ENCODE measurements around the gene EEF2.

DNA sequence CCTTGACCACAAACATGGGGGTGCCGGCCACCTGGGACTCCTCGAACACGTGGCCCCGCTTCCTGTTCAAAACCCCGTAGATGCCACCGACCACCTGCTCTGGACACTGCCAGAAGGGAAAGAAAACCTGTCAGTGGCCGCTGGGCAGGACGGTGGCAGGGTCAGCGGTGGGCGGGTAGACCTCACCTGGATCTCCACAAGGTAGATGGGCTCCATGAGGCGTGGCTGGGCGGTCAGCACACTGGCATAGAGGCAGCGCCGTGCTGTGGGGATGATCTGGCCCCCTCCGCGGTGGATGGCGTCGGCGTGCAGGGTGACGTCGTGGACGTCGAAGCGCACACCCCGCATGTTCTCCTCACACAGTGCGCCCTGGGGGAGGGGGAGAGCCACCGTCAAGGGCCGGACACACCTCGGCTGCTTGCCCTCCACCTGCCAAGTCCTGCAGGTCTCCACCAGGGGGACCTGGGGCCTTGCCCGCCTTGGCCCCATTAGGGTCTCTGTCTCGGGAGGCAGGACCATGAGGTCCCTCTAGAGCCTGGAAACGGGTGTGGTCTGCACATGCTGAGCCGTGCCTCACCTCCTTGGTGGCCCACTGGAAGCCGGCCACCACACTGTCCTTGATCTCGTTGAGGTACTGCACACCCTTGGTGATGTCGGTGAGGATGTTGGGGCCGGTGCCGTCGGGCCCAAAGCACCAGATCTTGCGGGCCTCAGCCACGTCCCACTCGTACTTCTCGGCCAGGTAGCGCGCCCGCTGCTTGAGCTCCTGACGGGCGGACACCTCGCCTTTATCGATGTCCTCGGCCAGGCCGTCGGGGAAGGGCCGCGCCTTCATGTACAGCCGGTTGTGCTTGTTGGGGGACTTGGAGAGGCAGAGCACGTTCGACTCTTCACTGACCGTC is 7.8 kb downstream of the EEF2 start:
- TF ChIP-seq, protein P1, sequence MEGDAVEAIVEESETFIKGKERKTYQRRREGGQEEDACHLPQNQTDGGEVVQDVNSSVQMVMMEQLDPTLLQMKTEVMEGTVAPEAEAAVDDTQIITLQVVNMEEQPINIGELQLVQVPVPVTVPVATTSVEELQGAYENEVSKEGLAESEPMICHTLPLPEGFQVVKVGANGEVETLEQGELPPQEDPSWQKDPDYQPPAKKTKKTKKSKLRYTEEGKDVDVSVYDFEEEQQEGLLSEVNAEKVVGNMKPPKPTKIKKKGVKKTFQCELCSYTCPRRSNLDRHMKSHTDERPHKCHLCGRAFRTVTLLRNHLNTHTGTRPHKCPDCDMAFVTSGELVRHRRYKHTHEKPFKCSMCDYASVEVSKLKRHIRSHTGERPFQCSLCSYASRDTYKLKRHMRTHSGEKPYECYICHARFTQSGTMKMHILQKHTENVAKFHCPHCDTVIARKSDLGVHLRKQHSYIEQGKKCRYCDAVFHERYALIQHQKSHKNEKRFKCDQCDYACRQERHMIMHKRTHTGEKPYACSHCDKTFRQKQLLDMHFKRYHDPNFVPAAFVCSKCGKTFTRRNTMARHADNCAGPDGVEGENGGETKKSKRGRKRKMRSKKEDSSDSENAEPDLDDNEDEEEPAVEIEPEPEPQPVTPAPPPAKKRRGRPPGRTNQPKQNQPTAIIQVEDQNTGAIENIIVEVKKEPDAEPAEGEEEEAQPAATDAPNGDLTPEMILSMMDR (IDR thresholded peaks at IDR 0.05), result no peak
- TF ChIP-seq EZH2 (IDR thresholded peaks at IDR 0.05), result no peak

Measured in neural progenitor cell (in vitro differentiated cells).